Middle frontal gyrus (tissue), 1 donor: ENCODE results near the gene TK2.
"Not testable (repeated sequence)": the region's sequence is repeated elsewhere in the genome, so short reads cannot be mapped to it uniquely, and the experiment has no call there.

Experiments used
- DNase-seq: peaks from one replicate; pipeline ENCODE4 v3.0.0-alpha.2; 2015; ENCODE audit warnings: low spot score; ENCODE audit errors: extremely low spot score

The TK2 gene

DNA sequence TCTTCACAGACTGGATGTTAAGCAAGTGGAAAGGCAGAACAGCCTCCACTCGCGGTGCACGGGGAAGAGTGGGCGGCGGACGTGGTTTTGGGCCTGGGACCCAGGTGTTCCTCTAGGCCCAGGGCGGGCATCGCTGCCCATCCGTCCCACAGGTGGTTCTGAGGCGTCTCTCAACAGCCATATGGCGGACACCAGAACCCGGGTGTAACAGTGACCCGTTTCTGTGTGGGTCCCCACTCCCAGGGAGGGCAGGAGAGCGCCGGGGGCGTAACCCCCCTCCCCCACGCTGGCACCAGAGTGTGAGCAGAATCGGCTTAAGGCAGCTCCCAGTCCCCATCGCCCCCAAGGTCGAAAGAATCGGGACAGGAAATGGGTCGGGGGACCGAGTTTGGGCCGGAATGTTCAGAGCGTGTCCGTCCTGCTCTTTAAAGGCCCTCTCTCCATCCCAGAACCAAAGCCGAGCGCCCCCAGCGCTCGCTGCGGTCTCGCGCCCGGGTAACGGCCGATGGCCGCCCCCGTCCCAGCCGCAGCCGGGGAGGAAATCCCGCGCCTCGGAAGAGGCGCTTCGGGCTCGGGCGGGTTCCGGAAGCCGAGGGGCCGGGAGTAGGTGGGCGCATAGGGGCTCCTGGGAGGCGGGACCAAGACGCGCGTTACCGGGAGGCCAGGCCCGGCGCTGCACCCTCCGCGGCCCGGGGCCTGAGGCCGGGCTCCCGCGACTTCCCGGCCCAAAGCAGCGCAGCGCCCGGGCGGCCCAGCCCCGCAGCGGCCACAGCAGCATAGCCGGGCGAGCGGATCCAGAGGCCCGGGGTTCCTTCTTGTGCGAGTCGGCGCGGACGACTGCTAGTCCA, at the start of gene TK2:
TSS of gene TK2 (minus strand) at position 839 of the 848 bp plus-strand sequence. CDS start at position 778, 61 bp downstream.
- DNase-seq = peak; percentile 50

DNA sequence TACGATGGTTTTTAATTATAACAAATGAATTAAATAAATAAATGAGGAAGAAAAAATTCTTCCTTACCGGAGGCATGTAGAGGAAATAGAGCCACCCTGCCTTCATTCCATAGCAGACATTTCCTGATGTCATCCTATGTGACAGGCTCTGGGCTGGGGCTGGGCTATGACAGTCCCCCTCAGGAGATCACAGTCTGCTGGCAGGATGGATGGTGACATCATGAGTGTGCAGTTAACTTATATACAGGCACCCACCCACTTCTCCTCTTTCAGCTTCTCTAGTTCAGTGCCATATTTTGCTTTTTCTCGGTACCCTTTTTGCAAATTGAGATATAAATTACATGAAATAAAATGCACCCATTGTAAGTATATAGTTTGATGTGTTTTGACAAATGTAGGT, 48.2 kb upstream of the TK2 start:
- no peak for DNase-seq

DNA sequence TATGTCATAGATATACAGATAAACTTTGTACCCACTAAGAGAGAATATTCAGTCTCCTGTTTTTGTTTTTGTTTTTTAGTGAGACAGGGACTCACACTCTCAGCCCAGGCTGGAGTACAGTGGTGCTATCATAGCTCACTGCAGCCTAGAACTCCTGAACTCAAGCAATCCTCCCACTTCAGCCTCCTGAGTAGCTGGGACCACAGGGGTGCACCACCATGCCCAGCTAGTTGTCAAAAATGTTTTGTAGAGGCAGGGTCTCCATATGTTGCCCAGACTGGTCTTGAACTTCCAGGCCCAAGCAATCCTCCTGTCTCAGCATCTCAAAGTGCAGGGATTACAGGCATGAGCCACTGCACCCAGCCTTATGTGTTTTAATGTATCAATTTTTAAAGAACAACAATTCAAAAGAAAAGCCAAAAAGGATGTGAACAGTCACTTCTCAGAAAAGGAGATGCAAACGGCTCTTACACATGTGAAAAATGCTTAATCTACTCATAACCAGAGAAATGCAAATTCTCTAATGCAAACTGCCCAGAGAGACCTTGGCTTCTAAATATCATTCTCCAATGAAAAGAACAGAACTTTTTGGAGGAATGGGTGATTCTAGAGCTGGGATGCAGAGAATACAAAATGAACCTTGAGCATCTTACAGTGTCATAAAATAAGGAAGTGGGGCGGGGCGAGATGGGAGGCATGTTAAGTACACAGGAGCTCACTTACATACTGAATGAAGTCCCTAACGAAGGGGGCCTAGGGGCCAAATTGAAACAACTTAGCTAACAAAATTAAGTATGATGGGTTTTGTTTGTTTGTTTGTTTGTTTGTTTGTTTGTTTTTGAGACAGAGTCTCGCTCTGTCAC, 47.3 kb upstream of the TK2 start:
- DNase-seq = no peak

DNA sequence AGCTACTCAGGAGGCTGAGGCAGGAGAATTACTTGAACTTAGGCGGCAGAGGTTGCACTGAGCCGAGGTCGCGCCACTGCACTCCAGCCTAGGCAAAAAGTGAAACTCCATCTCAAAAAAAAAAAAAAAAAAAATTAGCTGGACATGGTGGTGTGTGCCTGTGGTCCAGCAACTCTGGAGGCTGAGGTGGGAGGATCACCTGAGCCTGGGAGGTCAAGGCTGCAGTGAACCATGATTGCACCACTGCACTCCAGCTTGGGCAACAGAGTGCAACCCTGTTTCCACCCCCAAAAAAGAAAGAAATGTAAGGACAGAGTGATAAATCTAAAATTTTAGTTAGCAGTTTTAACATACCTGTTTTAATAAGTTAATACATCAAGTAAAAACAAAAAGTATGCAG, 46.6 kb upstream of the TK2 start:
- not testable (repeated sequence) for DNase-seq

DNA sequence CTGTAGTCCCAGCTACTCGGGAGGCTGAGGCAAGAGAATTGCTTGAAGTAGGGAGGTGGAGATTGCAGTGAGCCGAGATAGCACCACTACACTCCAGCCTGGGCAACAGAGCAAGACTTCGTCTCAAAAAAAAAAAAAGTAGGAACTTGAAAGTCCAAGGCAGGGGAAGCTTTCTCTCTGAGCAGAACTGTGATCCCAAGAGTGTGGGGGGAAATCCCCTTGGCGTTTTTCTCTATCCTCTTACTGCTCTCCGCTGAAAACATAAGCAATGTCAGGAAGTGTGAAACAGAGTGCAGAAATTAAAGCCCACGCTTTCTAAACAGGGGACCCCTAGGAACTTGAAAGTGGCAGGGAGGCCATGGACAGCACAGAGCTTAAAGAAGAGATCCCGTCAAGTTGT, 44.8 kb upstream of the TK2 start:
- no peak for DNase-seq

DNA sequence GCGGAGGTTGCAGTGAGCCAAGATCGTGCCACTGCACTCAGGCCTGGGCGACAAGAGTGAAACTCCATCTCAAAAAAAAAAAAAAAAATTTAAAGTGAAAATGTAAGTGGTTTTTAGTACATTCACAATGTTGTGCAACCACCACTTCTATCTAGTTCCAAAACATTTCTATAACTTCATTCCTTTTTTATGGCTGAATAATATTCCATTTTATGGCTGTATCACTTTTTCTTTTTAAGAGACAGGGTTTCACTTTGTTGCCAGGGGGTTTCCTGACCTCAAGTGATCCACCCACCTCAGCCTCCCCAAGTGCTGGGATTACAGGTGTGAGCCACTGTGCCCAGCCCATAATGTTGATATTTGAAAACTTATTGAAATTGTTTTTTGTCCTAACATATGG, 42.9 kb upstream of the TK2 start:
- DNase-seq = no peak

DNA sequence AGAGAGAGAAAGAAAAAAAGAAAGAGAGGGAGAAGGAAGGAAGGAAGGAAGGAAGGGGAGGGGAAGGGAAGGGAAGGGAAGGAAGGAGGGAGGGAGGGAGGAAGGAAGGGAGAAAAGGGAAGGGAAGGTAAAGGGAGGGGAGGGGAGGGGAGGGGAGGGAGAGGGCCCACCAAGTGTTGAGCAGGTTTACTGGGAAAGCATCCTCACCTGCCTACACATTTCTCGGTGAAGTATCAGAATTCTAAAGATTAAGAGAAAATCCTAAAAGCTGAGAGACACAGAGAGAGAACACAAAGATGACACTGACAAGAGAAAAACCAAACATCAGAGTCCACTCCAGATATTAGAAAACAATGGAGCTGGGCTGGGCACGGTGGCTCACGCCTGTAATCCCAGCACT, 42.3 kb upstream of the TK2 start:
- DNase-seq = no peak

DNA sequence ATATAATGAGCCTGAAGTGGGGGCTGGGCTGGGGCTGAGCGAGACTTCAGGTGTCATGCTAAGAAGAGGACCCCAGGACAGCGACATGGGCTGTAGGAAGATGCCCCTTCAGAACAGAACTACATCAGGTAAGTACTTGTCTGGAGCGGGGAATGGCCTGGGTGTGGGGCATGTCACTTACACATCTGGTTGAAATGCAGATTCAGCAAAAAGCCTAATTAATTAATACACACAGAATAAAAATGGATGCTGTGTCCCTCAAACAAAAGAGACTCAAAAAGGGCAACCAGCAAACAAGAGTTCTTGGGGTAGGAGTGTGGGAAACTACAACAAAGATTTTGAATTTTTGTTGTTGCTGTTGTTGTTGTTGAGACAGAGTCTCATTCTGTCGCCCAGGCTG, 41.1 kb upstream of the TK2 start:
- DNase-seq = no peak

DNA sequence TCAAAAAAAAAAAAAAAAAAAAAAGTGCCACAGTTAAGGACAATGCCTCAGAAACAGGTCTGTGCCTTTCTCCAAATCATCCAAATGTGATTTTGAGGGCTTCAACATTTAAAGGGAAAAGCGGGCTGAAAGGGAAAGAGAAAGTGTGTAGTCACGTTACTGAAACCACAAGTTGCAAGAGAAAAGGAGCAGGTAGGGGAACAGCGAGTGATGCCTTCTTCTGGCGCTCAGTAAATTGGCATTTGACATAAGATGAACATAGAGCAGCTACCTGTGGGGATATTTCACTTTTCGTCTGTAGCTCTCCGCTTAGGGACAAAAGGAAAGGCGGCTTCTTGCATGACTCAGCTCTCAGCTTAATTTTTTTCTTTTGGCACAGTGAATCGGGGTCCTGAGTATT, 40.4 kb upstream of the TK2 start:
- no peak for DNase-seq

DNA sequence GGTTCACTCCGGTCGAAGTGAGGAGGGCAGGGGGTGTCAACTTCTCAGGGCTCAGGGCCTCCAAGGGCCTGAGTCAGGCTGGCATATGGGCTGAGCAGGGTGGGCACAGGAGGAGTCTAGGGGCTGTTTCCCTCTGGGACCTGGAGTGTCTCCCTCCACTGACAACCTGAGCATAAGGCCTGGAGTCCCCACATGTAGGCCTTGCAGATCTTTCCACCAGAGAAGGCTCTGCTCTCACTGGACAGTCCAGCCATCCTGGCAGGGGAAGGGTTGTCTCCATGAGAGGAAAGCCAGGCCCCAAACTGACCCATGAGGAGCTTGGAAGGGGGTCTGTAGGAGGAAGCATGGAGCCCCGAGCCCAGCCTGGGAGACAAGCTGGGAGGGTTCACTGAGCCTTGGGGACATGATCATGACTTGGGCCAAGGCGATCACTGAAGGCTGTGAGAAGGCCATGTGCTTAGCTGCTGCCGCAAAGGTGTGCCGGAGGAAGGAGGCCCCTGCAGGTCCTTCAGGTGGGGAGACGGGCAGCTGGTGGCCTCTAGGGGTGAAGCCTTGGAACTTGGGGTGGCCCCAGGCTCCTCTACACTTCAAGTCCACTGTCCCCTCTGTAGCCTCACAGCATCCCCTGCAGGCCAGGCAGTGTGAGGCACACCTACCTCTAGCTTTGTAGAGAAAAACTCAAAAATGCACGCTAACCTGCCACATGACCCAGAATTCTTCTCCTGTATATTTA, 39.2 kb upstream of the TK2 start:
- no peak for DNase-seq

DNA sequence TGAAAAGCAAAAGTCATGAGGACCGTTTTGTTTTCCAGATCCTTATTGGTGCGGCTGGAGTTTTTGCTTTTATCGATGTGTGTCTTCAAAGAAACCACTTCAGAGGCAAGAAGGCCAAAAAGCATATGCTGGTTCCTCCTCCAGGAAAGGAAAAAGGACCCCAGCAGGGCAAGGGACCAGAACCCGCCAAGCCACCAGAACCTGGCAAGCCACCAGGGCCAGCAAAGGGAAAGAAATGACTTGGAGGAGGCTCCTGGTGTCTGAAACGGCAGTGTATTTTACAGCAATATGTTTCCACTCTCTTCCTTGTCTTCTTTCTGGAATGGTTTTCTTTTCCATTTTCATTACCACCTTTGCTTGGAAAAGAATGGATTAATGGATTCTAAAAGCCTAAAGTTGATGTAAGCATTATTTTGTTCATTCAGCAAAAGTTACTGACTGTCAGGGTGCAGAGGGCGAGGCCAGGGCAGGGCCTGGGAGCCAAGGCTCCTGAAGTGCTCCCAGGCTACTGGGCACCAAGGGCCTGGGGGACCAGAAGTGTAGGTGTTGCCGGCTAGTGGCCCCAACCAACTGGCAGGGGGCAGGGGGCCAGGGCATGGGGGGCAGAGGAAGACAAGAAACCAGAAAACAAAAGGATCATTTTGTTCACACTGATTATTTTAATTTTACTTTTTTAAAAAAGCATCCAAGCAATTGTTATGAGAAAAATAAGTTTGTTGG, 38.1 kb upstream of the TK2 start:
- DNase-seq = no peak

DNA sequence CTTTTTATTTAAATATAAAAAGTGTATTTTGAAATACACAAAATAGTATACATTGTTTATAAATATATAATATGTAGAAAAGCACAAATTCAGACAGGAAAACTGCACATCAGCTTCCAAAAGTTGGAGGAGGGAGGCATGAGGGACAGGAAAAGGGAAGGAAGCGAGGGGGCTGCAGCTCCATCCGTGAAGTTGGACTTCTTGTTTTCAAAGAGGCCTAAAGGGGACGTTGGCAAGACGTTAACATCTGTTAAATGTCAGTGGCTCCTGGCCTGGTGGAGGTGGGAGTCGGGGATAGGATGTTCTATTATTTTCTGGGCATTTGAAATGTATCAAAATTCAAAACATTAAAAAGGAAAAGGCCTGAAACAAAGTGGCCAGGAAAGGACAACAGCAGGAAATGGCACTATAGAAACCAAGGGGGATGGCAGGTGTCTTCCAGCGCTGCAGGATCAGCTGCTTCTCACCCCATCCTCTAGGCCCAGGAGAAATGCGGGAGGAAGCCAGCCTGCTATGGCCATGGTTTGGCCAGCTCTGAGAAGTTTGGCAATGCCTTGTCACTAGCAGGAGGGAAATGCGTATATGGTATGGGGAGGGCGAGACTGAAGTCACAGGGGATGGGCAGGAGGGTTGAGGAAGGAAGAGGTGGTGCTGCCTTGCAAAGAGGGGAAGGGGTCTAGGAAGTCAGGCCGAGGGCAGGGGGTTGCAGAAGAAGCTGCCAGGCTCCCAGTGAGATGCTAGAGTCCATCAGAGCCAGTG, 35.7 kb upstream of the TK2 start:
- DNase-seq = no peak

DNA sequence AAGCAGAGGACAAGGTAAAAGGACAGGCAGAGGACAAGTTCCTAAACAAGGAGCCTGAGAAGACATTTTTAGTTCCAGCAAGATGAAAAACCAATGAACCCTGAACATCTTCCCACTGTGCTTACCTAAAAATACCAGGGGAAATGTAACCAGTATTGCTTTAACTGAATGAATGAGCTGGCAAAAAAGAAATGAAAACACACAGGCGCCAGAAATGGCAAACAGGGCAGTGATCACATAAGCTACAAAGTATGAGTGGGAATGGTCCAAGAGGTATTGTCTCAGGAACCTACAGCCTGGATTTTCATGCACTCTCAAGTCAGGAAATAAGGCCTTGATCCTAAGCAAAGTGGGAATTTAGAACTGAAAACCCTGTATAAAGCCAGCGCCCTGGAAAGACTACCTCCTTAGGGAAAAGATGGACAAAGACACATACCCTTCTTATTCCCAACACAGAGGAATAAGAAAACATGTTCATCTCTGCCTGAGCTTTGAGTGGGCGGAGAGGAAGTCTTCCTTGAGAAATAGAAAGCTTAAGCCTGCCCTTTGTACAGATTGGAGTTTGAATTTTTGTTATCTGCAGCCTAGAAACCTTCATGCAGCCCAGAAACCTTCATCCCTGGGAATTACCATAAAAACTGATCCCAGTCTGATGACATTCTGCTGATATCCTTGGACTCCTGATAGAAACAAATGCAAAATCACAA, 31.5 kb upstream of the TK2 start:
- no peak for DNase-seq

DNA sequence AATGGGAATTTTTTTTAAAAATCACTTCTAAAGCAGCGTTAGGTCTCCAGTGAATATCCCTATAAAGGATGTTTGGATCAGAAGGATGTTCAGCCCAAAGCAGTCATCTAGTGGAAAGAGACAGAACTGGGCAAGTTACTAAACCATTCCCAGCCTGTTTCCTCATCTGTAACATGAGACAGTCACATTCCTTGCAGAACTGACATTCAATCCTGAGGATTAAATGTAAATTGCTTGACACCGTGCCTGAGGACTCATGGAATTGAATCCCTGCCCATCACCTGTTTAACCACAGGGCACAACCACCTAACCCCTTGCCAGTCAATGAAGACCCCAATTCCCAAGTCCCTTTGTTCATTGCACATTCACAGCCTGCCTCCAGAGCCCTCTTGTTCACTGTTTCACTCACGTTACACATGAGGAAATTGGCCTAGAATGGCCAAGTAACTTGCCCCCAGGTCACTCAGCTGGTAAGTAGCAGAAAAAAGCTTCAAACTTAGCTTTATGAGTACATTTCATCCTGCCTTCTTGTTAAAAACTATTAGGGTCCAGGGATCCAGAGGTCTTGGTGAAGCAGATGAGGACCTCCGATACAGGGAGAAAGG, 30.8 kb upstream of the TK2 start:
- no peak for DNase-seq

DNA sequence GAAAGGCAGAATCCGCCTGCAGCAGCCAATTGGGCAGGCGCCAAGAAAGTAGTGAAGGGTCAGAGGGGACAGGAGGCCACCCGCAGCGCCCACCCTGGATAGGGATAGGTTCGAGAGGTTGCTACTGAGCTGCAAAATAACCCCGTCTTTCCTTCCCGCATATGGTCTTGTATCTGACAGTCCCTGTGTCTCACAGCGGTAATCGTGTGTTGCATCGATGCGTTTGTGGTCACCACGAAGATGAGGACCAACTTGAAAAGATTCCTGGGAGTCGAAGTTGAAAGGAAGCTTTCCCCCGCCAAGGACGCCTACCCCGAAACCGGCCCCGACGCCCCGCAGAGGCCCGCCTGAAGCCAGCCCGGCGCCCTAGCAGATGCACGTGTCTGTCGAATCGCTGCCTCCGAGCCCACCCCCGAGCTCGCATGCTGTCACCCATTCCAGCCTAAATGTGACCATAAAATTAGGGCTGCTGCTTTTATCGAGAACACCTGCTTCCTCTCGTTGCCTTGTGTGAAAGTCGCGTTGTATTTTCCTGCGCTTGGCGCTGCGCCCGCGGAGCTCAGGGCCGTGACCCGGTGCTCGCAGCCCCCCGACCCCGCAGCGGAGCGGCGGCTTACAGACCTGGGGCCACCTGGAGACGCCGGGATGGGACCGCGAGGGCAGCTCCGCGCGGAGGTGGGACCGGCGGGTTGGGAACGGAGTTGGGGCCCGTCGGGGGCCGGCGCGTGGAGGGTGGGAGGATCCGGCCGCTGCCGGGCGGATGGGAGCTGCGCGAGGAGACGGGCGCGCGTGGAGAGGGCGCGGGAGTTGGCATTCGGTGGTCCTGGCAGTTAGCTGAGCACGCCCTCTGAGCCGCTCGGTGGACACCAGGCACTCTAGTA, 29.0 kb upstream of the TK2 start, which contains the start of gene CMTM2:
TSS of gene CMTM2 (plus strand) at position 813 of the 881 bp plus-strand sequence. CDS start 145 bp downstream, outside the sequence.
- DNase-seq = no peak

DNA sequence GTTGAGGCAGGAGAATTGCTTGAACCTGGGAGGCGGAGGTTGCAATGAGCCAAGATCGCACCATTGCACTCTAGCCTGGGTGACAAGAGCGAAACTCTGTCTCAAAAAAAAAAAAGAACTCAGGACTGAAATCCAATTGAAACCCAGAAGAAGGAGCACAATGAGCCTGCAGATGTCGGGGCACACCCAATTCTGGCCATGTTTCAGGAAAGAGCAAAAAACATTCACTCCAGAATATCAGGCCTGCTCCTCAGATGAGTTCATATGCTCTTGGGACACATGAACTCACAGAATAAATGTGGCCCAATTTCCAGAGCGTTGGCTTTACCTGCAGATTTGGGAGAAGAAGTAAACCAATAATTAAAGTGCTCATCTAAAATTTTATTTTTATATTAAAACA, 26.4 kb upstream of the TK2 start:
- no peak for DNase-seq

DNA sequence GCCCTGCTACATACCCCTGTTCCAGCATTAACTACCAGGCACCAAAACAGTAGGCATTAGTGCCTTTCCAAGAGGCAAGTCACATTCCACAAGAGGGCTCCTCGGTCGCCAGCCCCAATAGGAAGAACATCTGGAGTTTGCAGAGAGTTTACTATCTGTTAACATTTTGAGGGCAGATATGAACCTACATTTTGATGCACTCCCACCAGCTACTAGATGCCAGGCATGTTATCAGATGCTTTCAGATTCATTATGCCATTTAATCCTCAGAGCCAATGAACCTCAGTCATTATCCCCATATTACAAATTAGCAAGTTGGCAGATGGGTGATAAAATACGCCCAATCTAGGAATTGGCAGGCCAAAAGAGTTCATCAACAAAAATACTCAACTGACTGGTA, 25.1 kb upstream of the TK2 start:
- DNase-seq = no peak

DNA sequence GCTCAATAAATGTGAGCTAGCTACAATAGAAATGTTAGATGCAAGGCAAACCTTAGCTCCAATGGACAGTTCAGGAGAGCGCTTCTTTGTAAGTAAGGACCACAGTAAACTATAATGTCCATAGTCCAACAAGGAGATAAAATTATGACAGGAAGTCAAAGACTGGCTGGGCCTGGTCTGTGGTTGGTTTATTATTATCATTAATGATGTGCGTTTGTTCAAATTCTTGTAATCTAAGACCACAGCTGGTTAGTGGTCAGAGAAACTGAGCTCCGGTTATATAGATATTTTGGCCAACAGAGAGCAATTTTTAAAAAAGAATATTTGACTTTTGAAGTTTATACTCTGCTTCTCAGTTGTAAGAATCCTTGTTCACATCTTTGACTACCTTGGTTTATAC, 24.6 kb upstream of the TK2 start:
- DNase-seq = no peak
